ENCODE measurements around the gene SMYD3. TPM values are rescaled to one million over a fixed set of nuclear protein-coding genes. Genes with fewer than 3 reads are reported as not detected.

Gene SMYD3
- total and polyA plus RNA-seq, 2 of the 4 experiments (the other 2 are of a cell fraction): 26.5 to 37.6 TPM

DNA sequence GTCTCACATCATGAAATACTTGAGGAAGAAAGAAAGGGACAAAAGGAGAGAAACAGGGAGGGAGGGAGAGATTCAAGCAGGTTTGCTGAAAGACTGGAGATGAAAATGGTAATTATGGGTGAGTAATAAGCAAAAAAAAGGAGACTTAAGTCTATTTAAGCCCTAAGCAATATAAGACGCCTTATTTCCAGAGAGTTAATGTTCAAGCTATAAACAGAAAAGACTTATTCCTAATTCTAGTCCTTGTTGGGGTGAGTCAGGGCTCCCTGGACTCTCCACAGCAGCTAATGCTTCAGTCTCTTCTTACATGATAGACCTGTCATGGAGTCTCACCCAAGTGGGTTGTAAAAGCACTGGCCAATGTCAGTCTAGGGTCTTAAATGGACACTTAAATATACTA lies 619.2 kb downstream of the SMYD3 start:
- H4K20me1 ChIP-seq (ENCODE audit: insufficient read depth, low read length): no peaks in the 10 kb centered on the region
- ChIA-PET CTCF (no interaction called here), POLR2A (ENCODE audit: unreplicated experiment) (no interaction called here)
- in situ Hi-C loops (cut with MboI; ENCODE audit: low sequenced_read_pairs): no loop called here
- 0 out of 2 replicates have a peak, but pooled peaks cover 2% of the 10 kb centered on the region for H3K36me3 ChIP-seq (ENCODE audit: control insufficient read depth, insufficient read depth, low read length)
- no peak overlapping the region for H3K9ac ChIP-seq (ENCODE audit: low read depth, low read length)
- no peaks in the 10 kb centered on the region for H3K9me1 ChIP-seq (ENCODE audit: insufficient read depth, low read length)
- no peak overlapping the region for H3K27ac ChIP-seq (ENCODE audit: insufficient read depth, low read length)
- TF ChIP-seq RFX5 (IDR thresholded peaks at IDR 0.05; ENCODE audit: low read depth, low read length) (no peak), RAD21 (IDR thresholded peaks at IDR 0.05; ENCODE audit: low read length) (no peak), MXI1 (IDR thresholded peaks at IDR 0.05; ENCODE audit: borderline replicate concordance, low read depth, low read length) (no peak), FOS (IDR thresholded peaks at IDR 0.05; ENCODE audit: low read depth, low read length) (no peak), BHLHE40 (IDR thresholded peaks at IDR 0.05; ENCODE audit: low read depth, low read length) (no peak), MAFK (IDR thresholded peaks at IDR 0.05; ENCODE audit: low read depth, low read length) (no peak), POLR2A (IDR thresholded peaks at IDR 0.05; ENCODE audit: low read depth, low read length) (no peak), CHD1 (IDR thresholded peaks at IDR 0.05; ENCODE audit: low read depth, low read length) (no peak), RCOR1 (IDR thresholded peaks at IDR 0.05; ENCODE audit: insufficient replicate concordance, low read length) (no peak), CEBPB (IDR thresholded peaks at IDR 0.05; ENCODE audit: low read depth, low read length) (no peak), NFE2L2 (IDR thresholded peaks at IDR 0.05; ENCODE audit: low read depth, low read length) (no peak), MAZ (IDR thresholded peaks at IDR 0.05; ENCODE audit: borderline replicate concordance, low read depth, low read length) (no peak)
- TF ChIP-seq, protein P1, sequence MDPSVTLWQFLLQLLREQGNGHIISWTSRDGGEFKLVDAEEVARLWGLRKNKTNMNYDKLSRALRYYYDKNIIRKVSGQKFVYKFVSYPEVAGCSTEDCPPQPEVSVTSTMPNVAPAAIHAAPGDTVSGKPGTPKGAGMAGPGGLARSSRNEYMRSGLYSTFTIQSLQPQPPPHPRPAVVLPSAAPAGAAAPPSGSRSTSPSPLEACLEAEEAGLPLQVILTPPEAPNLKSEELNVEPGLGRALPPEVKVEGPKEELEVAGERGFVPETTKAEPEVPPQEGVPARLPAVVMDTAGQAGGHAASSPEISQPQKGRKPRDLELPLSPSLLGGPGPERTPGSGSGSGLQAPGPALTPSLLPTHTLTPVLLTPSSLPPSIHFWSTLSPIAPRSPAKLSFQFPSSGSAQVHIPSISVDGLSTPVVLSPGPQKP (IDR thresholded peaks at IDR 0.05; ENCODE audit: borderline replicate concordance, low read depth, low read length): no peak
- TF ChIP-seq, protein P2, sequence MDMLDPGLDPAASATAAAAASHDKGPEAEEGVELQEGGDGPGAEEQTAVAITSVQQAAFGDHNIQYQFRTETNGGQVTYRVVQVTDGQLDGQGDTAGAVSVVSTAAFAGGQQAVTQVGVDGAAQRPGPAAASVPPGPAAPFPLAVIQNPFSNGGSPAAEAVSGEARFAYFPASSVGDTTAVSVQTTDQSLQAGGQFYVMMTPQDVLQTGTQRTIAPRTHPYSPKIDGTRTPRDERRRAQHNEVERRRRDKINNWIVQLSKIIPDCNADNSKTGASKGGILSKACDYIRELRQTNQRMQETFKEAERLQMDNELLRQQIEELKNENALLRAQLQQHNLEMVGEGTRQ (IDR thresholded peaks at IDR 0.05; ENCODE audit: low read depth, low read length): no peak
- TF ChIP-seq, protein P3, sequence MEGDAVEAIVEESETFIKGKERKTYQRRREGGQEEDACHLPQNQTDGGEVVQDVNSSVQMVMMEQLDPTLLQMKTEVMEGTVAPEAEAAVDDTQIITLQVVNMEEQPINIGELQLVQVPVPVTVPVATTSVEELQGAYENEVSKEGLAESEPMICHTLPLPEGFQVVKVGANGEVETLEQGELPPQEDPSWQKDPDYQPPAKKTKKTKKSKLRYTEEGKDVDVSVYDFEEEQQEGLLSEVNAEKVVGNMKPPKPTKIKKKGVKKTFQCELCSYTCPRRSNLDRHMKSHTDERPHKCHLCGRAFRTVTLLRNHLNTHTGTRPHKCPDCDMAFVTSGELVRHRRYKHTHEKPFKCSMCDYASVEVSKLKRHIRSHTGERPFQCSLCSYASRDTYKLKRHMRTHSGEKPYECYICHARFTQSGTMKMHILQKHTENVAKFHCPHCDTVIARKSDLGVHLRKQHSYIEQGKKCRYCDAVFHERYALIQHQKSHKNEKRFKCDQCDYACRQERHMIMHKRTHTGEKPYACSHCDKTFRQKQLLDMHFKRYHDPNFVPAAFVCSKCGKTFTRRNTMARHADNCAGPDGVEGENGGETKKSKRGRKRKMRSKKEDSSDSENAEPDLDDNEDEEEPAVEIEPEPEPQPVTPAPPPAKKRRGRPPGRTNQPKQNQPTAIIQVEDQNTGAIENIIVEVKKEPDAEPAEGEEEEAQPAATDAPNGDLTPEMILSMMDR (conservative IDR thresholded peaks at IDR 0.05; ENCODE audit: low read depth, low read length): no peak
- no peak overlapping the region for H3K4me2 ChIP-seq (ENCODE audit: low read depth, low read length)
- dilution Hi-C loops (cut with HindIII; ENCODE audit: low sequenced_read_pairs, unreplicated experiment): no loop called here
- H3K27me3 ChIP-seq (ENCODE audit: control insufficient read depth, insufficient read depth, low read length): no peaks in the 10 kb centered on the region
- no peak overlapping the region for H2AFZ ChIP-seq (replicated peaks; ENCODE audit: low read length, poor library complexity)
- H2AK5ac ChIP-seq (ENCODE audit: low read depth, low read length): no peak overlapping the region
- no peak overlapping the region for H3K4ac ChIP-seq (ENCODE audit: low read depth, low read length)
- H3K9me3 ChIP-seq (ENCODE audit: control insufficient read depth, insufficient read depth, low read length): no peaks in the 10 kb centered on the region; the same call in 1 of the 2 replicates
- H4K8ac ChIP-seq (ENCODE audit: low read depth in 2 of 2, low read length in 2 of 2): no peak overlapping the region
- WGBS, 2 experiments (ENCODE audit: extremely low coverage in 2 of 2, insufficient read length in 1 of 2): no CpG with 5 or more reads among the region's 1 CpG
- DNase-seq: no peak
- no peak overlapping the region for H4K91ac ChIP-seq (ENCODE audit: insufficient read depth, low read depth, low read length)
- peak overlapping the region; percentile 59; the same call in 1 of the 2 replicates for H3K18ac ChIP-seq (ENCODE audit: low read depth, low read length)
- no peak overlapping the region for H3K4me3 ChIP-seq (ENCODE audit: insufficient read depth, low read depth, low read length)
- H3K23ac ChIP-seq (ENCODE audit: low read depth, low read length): no peak overlapping the region
- H4K5ac ChIP-seq (ENCODE audit: low read depth, low read length): peak overlapping the region; percentile 78; the same call in 1 of the 2 replicates
- no peak overlapping the region for H2BK120ac ChIP-seq (ENCODE audit: low read depth, low read length)
- intact Hi-C loops (cut with micrococcal nuclease): no loop called here
- H2AK9ac ChIP-seq (replicated peaks; ENCODE audit: low read depth, low read length, poor library complexity): no peak overlapping the region
- H3K14ac ChIP-seq (replicated peaks; ENCODE audit: low read depth, low read length): no peak overlapping the region
- H3K56ac ChIP-seq (ENCODE audit: extremely low read depth, insufficient read depth, low read length): no peak overlapping the region
- no peak overlapping the region for H2BK20ac ChIP-seq (ENCODE audit: low read depth, low read length)
- H2BK15ac ChIP-seq (ENCODE audit: low read depth, low read length): no peak overlapping the region
- H3K4me1 ChIP-seq (ENCODE audit: control insufficient read depth, insufficient read depth, low read length): no peaks in the 10 kb centered on the region
- no peak overlapping the region for H2BK5ac ChIP-seq (ENCODE audit: low read depth, low read length, poor library complexity, severe bottlenecking)
- BruUV-seq (replicated peaks): no TSS peak
- ATAC-seq (ENCODE audit: low read depth): no peak
- H3K79me1 ChIP-seq (ENCODE audit: low read depth in 1 of 2, low read length in 2 of 2): no peaks in the 10 kb centered on the region
